Tongue (tissue), 2 donors: ENCODE data around the gene SYNGR4. TPM values are rescaled to one million over a fixed set of nuclear protein-coding genes. Genes with fewer than 3 reads are reported as not detected.

ENCODE experiments used
- DNase-seq: peaks from one replicate; pipeline ENCODE4 v3.0.0-alpha.2; 2015
- total RNA-seq: library from RNA; depleted of rRNA; stranded (reverse); fragments of >200 nt; gene quantifications from one replicate; pipeline ENCODE4 v1.2.3, GENCODE V29; 2014

SYNGR4 gene
- total RNA-seq, 1 donor from 2014 or later, result not detected

DNA sequence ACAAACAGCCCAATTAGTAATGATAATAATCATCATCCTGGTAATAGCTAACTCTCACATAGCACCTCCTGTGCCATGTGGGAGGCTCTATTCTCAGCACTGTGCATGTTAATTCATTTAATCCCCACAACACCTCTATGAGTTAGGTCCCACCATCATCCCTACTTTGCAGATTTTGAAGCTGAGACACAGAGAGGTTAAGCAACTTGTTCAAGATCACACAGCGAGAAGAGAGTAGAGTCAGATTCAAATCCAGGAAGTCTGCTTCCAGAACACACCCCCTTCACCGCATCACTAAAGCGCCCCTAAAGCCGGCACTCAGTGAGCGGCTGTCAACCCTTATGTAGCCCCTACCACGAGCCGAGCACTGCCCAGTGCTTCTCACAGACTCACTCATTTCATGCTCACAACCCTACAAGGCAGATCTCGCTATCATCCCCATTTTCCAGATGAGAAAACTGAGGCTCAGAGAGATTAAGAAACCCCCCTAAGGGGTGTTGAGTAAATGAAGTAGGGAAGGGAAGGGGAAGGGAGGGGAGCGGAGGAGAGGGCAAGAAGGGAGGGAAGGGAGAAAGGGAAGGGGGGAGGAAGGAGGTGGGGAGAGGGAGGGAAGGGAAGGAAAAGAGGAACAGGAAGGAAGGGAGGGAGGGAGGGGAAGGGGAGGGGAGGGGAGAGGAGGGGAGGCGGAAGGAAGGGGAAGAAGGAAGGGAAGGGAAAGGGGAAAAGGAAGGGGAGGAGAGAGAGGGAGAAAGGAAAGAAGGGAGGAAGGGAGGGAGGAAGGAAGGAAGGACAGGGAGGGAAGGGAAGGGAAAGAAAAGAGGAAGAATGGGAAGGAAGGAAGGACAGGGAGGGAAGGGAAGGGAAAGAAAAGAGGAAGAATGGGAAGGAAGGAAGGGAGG lies 22.4 kb upstream of the SYNGR4 start:
- no peak for DNase-seq

DNA sequence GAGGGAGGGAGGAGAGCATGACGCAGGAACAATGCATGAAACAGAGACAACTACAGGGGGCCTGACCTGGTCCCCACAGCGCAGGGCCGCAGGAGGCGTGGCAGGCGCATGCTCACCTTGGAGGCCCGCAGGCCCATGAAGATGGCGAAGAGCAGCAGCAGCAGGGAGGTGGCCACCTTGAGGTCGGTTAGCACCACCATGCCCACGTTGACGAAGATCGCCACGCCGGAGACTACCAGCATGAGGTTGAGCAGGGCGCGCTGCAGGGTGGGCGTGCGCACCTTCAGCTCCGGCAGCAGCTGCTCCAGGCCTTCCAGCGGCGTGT lies 21.8 kb upstream of the SYNGR4 start:
- no peak for DNase-seq

DNA sequence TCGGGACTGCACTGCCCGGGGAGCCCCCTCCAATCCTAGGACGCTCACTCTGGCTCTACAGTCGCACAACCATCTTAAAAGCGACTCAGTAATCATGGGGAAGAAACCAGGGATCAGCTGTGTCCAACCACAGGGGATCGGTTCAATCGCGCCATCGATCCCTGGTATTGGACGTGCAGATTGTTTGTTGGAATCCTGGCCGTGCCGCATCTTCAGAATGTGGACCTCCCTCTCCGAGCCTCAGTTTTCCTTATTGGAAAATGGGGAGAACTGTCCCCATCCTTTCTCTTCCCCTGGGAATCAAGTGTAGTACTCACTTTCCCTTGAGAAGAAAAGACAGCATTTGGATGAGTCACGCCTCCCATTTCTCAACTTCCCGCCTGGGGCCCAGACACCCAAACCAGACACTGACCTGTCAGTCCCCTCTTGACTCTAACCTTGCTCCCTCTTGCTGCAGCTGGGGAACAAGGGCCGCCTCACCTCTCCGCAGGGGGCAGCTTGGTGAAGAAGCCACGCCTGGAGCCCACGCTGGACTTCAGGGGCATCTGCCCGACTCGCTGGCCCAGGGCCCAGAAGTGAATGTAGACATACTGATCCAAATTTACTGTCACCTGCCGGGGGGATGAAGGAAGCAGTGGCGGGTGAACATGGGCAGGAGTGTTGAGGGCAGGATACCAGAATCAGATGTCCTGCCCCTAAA lies 21.2 kb upstream of the SYNGR4 start:
- no peak for DNase-seq

DNA sequence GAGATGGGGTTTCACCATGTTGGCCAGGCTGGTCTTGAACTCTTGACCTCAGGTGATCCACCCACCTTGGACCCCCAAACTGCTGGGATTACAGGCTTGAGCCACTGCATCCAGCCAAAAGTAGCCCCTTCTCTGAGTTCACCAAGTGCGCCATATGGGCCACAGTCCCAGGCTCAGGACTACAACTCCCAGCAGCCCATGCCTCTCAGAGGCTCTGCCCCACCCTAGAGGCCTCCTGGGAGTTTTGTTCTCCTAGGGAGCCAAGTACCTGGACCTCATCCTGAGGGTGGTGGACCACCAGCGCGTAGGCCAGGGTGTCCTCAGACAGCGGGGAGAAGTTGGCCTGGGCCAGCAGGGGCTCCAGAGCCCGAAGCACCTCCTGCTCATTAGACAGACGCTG lies 19.3 kb upstream of the SYNGR4 start:
- no peak for DNase-seq

DNA sequence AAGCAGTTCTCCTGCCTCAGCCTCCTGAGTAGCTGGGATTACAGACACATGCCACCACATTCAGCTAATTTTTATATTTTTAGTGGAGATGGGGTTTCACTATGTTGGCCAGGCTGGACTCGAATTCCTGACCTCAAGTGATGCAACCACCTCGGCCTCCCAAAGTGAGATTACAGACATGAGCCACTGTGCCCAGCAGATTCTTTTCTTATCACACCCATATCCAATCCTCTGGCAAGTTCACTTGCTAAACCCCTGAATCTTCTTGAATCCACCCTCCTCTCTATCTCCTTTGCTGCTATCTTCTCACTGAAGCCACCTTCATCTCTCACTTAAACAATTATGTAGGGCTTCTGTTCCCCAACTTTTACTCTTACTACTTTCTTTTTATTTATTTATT lies 18.0 kb upstream of the SYNGR4 start:
- DNase-seq, result no peak

DNA sequence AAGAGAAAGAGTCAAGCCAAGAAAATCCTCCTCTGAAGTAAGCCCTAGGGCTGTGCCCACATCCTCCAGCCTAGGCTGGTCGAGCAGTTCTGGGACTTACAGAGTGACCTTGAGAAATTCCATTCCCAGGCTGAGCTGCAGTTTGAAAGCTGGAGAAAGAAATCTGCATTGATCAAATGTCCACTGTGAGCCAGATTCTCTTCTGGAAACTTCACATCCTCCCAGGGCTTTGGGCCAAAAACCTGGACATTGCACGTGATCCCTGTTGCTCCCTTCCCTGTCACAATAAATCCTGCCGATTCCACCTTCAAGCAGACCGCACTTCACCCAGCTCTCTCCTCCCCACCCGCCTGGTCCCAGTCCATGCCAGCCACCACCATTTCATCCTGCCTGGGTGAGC lies 16.1 kb upstream of the SYNGR4 start:
- peak; percentile 53 for DNase-seq

DNA sequence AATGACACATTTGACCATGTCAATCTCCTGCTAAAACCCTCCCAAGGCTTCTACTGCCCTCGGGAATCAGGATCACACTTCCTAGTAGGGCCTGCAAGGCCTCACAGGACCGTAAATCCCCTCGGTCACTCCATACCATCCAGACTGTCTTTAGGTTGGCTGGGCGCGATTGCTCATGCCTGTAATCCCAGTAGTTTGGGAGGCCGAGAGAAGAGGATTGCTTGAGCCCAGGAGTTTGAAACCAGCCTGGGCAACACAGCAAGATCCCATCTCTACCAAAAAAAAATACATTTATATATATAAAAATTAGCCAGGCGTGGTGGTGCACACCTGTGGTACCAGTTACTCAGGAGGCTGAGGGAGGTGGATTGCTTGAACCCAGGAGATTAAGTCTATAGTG lies 15.4 kb upstream of the SYNGR4 start:
- DNase-seq, result no peak

DNA sequence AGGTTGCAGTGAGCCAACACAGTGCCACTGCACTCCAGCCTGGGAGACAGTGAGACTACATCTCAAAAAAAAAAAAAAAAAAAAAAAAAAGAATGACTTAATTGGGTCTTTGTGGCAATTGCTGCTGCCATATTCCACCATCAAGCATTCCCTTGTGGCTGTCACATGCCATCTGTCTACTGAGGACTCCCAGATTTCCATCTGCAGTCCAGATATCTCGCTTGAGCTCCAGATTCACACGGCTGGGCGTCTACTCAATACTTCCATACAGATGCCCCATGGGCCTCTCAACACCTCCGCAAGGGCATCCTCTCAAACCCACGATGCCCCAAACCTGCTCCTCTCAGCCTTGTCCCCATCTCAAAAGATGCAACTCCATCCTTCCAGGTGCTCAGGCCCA lies 13.3 kb upstream of the SYNGR4 start:
- DNase-seq, result no peak

DNA sequence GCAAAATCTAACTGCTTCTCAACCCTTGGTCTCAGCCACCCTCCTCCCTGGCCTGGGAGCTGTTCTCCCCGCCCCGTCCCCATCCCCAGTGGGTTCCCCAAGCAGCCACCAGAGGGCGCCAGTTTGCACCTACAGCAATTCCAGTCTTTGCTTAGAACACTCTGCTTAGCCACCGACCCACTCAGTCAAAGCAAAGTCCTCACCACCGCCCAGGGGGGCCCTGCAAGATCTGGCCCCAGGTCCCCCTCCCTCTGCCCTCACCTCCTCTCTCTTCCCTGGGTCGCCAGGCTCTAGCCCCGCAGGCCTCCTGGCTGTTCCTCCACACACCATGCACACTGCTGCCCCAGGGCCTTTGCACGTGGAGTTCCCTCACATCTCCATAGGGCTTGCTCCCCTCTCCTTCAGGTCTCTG lies 12.8 kb upstream of the SYNGR4 start:
- peak; percentile 70 for DNase-seq

DNA sequence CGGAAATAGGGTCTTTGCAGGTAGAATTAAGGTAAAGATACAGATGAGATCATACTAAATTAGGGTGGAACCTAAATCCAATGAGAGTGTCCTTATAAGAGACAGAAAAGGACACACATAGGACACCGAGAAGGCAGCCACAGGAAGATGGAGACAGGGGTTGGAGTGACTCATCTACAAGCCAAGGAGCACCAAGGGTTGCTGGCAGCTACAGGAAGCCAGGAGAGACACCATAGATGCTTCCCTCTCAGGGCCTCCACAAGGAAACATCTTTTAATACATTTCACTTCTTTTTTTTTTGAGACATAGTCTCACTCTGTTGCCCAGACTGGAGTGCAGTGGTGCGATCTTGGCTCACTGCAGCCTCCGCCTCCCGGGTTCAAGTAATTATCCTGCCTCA lies 10.5 kb upstream of the SYNGR4 start:
- DNase-seq, result no peak

DNA sequence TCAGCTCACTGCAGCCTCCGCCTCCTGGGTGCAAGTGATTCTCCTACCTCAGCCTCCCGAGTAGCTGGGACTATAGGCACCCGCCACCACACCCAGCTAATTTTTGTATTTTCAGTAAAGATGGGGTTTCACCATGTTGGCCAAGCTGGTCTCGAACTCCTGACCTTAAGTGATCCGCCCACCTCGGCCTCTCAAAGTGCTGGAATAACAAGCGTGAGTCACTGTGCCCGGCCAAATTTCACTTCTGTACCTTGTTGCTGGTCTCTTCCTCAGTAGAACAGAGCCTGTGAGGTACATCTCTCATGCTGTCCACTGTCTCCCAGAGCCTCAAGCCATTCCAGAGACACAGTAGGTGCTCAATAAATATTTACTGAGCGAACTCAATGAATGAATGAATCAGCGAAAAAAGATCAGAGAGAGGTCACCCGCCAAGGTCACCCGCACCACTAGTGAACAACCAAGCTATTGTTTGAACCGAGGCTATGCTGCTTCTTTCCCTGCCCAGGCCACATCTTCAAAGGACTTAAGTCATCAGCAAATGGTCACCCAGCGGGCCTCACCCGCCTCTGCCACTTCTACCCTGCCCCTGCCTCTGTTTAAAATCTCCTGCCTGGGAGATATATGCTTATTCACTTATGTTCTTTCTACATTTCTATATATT lies 9.7 kb upstream of the SYNGR4 start:
- no peak for DNase-seq

DNA sequence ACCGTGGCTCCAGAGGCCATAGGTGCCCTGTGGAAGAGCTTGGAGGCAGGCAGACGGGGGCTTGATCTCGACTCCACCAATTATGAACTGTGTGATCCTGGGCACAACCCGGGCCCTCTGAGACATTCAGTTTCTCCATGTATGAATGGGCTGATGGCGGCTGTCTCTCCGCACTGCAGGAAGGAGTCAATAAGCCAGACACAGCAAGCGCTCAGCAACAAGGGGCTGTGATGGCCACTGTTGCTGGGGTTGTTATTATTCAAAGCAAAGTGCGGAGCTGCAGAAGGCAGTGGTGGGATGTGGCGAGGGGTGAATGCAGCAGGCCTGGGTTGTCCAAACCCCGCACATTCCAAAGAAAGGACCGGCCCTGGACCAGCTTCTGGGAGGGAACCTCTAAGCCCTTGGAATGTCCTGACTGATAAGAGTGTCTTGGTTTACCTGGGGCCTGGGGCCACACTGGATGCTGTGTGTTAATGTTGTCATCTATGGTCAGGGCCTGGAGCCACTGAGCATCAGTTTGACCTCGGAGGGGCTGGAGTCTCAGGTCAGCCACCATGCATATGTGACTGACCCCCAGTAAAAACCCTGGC lies 8.7 kb upstream of the SYNGR4 start:
- no peak for DNase-seq

DNA sequence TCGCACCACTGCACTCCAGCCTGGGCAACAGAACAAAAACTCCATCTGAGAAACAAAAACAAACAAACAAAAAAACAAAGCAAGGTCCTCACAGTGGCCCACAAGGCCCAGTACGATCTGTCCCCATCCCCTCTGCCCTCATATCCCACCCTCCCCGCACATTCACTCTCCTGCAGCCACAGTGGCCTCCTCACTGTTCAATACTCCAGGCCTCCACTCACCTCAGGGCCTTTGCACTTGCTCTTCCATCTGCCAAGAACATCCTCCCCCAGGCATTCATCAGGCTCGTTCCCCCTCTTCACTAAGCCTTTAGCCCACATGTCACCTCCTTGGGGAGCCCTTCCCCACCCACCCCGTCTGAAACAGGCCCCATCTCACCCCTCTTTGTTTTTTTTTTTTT lies 5.0 kb upstream of the SYNGR4 start:
- no peak for DNase-seq

DNA sequence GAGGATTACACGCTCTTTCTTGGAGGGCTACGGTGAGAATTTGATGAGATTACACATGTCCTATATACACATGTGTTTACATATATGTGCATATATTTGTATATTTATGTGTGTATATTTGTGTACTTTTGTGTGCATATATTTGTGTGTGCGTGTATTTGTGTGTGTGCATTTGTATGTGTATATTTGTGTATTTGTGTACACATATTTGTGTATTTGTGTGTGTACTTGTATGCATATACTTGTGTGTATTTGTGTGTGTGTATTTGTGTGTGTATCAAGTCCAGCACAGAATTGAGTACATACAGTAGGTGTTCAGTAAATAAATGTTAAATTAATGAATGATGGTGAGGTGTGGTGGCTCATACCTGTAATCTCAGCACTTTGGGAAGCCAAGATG lies 2.3 kb upstream of the SYNGR4 start:
- DNase-seq, result no peak

DNA sequence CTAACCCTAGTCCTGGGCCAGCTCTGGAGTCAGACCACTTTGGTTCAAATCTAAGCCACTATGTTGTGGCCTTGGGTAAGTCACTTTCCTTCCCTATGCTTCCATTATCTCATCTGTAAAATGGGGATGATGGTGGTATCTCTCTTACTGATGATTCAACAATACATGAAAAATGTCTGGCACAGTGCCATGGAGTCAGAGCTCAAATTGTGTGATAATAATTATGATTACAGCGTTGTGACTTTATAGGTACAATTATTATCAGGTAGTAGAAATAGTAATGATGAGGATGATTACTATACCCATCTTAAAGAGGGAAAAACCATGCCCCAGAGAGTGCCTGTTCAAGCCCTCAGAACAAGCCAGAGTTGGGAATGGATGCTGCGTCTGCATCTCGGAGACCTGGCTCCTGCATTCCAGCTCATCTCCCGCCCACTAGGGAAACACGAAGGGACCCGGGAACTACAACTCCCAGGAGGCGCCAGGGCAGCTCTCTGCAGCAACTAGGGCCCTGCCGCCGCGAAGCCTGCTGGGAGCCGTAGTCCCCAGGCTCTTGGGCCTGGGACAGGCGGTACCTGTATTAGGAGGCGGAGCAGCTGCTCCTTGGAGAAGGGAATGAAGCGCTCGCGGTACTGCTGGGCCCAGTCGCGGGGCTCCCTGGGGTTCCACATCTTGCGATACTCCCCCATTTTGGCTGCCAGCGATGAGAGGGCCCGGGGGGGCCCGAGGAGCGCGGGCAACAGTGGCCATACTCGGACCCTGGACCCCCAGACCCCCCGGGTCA lies 1.3 kb upstream of the SYNGR4 start:
- peak; percentile 98 for DNase-seq

DNA sequence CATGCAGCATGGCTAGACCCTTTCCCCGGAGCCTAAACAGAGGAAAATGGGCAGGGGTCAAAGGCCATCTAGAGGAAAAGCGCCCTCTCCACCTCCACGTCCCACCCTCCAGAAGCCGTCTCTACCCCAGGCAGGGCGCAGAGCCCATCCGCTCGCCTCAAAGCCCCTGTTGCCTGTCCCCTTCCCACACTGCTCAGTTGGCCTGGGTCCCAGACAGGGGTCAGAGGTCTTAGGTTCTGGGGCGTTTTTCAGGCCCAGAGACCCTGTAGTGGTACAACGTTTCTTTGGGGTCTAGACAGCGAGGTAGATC lies 712 bp upstream of the SYNGR4 start:
- no peak for DNase-seq

DNA sequence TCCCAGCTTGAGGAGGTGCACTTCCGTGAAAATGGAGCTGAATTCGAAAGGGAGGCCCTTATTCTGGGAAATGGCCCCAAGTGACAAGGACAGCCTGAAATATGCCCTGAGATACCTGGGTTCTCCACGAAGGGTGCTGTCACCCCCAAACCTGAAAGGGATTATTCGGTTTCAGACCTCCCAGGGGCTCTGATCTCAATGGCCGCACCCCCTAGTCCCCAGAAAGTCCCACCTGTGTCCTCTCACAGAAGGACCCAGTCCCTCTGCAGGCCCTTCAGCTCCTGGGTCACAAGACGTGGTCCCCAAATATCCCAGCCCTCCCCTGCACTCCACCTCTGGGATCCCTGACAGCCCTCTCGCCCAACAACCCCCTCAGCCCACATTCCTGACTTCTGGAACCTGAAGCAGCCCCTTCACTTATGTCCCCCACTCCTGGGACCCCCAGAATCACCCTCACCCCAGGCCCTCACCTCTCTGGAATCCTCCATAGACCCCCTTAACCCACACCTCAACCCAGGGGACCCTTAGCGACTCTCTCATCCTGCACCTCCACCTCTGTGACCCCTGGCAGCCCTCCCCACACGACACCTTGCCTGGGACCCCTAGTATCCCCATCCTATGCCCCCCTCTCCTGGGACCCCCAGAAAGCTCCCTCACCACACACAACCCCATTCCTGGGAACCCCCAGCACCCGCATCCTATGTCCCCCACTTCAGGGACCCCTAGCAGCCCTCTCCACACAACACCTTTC lies 606 bp downstream of the SYNGR4 start:
- DNase-seq, result no peak

DNA sequence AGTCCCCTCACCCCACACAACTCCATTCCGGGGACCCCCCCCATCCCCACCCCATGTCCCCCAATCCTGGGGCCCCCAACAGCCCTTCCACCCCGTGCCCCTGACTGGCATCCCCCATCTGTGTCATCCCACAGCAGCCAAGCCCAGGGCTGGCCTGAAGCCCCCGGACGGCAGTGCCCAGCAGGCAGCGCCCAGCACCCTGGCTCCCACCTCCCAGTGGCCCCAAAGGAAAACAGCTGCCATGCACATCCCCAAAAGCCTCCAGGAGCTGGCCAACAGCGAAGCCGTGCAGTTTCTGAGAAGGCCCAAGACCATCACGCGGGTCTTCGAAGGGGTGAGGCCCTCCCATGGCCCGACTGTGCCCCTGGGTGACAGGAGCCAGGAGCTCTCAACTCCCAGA lies 1.4 kb downstream of the SYNGR4 start:
- no peak for DNase-seq

DNA sequence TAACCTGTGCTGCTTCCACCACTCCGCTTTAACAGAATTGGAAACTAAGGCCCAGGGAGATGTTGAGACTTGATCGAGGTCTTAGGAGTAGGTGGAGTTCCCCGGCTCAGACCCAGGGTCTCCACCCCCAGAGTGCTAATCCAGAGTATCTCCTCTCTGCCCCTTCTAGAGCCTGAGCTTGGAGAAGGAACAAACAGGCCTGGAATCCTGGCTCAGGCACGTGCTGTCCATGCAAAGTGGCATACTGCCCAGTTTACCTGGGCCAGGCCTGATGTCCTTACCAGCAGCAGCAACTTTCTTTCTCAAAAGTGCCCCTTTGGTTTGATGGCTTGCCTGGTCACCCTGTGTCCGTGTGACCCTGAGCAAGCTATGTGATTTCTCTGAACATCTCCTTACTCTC lies 3.7 kb downstream of the SYNGR4 start:
- DNase-seq, result no peak

DNA sequence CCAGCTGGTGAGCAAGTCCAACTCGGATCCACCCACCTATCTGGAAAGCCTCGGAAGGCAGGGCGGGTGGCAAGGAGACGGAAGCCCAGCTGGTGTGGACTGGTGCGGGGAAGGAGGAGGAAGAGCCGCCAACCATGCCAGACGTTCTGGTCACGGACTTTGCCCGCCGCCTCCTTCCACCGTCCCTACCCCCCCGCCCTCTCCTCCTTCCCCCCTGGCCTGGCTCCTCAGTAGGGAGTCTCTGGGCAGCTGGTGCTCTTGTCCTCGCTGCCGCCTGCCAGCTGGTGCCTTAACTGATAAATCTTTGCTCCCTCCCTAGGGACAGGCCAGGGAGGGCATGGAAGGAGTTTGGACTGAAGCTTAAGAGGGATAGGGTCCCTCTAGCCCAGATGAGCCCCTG lies 4.8 kb downstream of the SYNGR4 start:
- peak; percentile 63 for DNase-seq

DNA sequence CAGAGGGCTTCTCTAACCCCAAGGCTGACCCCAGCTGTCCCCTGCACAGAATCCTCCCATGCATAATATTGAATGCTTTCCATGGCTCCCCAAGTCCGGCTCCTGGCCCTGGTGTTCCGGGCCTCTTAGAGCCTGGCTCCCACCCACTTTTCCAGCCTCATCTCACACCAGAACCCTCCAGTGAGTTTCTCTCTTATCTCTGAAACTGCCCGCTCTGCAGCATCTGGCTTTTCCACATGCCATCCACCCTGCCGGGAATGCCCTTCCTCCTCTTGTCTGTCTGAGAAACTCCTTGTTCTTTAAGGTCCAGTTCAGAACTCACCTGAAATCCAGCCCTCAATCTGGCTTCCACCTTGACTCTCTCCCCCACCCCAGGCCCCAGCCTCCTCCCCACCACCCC lies 6.8 kb downstream of the SYNGR4 start:
- no peak for DNase-seq

DNA sequence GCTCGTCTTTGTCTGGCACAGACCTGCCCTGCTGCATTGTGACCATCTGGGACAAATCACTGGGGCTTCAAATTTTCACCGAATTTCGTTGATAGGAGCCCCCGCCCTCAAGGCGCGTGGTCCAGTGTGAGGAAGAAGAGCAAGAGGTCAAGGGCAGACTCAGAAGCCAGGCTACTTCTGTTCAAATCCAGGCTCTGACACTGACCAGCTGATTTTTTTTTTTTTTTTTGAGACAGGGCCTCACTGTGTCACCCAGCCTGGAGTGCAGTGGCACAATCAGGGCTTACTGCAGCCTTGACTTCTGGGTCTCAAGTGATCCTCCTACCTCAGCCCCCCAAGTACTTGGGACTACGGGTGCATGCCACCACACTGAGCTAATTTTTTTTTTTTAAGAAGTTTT lies 7.2 kb downstream of the SYNGR4 start:
- no peak for DNase-seq
